Measurements from ENCODE around the gene FOXL3. TPM values are rescaled to one million over a fixed set of nuclear protein-coding genes. Genes with fewer than 3 reads are reported as not detected.

The FOXL3 gene
- polyA plus RNA-seq, 2 of the 4 experiments (the other 2 are of a cell fraction), result not detected

DNA sequence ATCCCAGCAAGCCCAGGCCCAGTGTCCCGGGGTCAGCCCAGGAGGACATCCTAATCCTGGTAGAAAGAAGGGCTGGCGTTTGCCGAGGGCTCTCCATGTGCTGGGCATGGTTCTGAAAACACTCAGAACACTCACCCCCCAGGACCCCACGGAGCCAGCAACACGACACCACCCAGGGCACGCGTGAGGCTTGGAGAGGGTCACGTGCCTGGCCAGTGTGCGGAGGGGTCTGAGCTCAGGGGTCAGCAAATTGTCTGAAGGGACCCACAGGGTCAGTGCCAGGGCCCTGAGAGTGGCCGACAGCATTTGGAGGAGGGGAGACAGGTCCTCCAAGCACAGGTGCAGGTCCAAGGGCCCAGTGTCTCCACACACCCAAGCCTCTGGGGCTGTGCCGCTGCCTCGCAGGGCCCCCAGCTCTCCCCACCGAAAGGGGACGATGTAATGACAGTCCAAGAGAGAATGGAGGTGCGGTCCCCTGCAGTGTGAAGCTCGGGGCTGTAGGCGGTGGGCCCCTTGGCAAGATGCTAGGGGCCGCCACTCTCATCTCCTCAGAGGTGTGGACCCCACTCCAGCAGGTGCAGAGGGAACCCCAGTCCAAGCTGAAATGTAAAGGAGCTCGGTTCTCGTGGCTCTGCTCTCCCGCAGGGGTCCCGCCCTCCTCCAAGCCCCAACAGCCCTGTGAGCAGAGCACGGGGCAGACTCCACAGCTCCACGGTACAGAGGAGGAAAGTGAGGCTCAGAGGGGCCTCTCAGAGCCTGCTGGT, 7.8 kb downstream of the FOXL3 start (continued):
- TF ChIP-seq KDM5A (IDR thresholded peaks at IDR 0.05) (no peak), SMC3 (IDR thresholded peaks at IDR 0.05) (no peak), RAD21 (conservative IDR thresholded peaks at IDR 0.05 in 1 of 2, IDR thresholded peaks at IDR 0.05 in 1 of 2) (no peak), JUN (IDR thresholded peaks at IDR 0.05) (no peak)

DNA sequence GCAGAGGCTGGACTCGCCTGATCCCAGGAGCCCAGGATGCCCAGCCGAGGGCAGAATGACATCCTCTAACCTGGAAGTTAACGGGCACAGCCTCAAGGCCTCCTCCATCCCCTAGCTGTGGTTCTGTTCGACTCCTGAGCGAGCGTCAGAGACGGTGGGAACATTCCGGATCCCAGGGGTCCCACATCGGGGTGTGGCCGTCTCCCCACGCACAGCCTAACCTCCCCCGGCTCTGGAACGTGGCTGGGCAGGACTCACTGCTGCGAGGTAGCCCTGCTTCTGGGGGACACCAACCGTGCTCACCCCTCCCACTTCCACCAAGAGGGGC, 8.4 kb downstream of the FOXL3 start:
- no peak for TF ChIP-seq FOSB (CRISPR knock-in tag; IDR thresholded peaks at IDR 0.05)
- TF ChIP-seq EP300 (IDR thresholded peaks at IDR 0.05), result no peak
- TF ChIP-seq, protein P1, sequence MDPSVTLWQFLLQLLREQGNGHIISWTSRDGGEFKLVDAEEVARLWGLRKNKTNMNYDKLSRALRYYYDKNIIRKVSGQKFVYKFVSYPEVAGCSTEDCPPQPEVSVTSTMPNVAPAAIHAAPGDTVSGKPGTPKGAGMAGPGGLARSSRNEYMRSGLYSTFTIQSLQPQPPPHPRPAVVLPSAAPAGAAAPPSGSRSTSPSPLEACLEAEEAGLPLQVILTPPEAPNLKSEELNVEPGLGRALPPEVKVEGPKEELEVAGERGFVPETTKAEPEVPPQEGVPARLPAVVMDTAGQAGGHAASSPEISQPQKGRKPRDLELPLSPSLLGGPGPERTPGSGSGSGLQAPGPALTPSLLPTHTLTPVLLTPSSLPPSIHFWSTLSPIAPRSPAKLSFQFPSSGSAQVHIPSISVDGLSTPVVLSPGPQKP (IDR thresholded peaks at IDR 0.05; ENCODE audit: low read depth, low read length), result no peak
- TF ChIP-seq EHF (CRISPR knock-in tag; IDR thresholded peaks at IDR 0.05), result no peak
- TF ChIP-seq RAD21 (conservative IDR thresholded peaks at IDR 0.05 in 1 of 2, IDR thresholded peaks at IDR 0.05 in 1 of 2), result no peak
- TF ChIP-seq PHF8 (IDR thresholded peaks at IDR 0.05; ENCODE audit: borderline replicate concordance, low read depth), result no peak
- no peak for TF ChIP-seq EHMT2 (IDR thresholded peaks at IDR 0.05; ENCODE audit: low read depth)
- no peak for TF ChIP-seq GATA3 (IDR thresholded peaks at IDR 0.05; ENCODE audit: borderline replicate concordance)
- no peak for TF ChIP-seq CHD2 (IDR thresholded peaks at IDR 0.05; ENCODE audit: low read length, partially characterized antibody)
- TF ChIP-seq BHLHE40 (IDR thresholded peaks at IDR 0.05; ENCODE audit: low read depth, low read length), result no peak
- TF ChIP-seq POLR2A (IDR thresholded peaks at IDR 0.05; ENCODE audit: low read length), result no peak
- TF ChIP-seq, protein P2, sequence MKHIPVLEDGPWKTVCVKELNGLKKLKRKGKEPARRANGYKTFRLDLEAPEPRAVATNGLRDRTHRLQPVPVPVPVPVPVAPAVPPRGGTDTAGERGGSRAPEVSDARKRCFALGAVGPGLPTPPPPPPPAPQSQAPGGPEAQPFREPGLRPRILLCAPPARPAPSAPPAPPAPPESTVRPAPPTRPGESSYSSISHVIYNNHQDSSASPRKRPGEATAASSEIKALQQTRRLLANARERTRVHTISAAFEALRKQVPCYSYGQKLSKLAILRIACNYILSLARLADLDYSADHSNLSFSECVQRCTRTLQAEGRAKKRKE (CRISPR knock-in tag; IDR thresholded peaks at IDR 0.05; ENCODE audit: low read depth), result no peak
- no peak for TF ChIP-seq JUNB (IDR thresholded peaks at IDR 0.05)
- TF ChIP-seq ZNF302 (CRISPR knock-in tag; IDR thresholded peaks at IDR 0.05), result no peak
- TF ChIP-seq, protein P3, sequence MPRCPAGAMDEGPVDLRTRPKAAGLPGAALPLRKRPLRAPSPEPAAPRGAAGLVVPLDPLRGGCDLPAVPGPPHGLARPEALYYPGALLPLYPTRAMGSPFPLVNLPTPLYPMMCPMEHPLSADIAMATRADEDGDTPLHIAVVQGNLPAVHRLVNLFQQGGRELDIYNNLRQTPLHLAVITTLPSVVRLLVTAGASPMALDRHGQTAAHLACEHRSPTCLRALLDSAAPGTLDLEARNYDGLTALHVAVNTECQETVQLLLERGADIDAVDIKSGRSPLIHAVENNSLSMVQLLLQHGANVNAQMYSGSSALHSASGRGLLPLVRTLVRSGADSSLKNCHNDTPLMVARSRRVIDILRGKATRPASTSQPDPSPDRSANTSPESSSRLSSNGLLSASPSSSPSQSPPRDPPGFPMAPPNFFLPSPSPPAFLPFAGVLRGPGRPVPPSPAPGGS (IDR thresholded peaks at IDR 0.05), result no peak
- DNase-seq (ENCODE audit: low read depth in 1 of 2, low spot score in 1 of 2), result no peak
- CTCF ChIA-PET, result no interaction called here
- ATAC-seq, result no peak
- Histone ChIP-seq H3K27ac (no peak overlapping the region), H3K4me3 (no peak overlapping the region), H3K4me1 (no peaks in the 10 kb centered on the region), H3K9me3 (no peaks in the 10 kb centered on the region), H3K4me2 (no peak overlapping the region)
- 24% methylated on average over 8 of the region's 15 CpGs for WGBS (ENCODE audit: missing lambda C conversion rate)
- POLR2A ChIA-PET, result no interaction called here
- FAIRE-seq, result no peak

DNA sequence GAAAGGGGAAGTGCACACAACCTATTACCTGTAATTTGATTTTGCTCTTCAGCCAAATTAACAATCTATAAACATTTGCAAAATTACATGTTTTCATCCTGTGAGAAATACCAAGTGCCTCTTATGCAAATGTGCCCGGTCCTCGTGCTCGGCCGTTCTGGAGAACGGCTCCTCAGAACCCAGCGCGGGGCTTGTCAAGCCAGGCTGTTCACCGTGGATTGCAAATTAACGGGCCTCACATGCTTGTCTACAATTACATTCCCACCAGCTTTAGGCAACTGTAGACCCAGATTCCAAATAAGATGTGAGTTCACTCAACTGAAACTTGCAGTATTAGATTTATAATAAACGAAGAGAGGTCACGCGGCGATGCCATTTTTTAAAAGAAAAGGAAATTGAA, 8.8 kb downstream of the FOXL3 start:
- no peak overlapping the region for H3K4me3 ChIP-seq
- no peaks in the 10 kb centered on the region for H3K4me1 ChIP-seq
- 84% methylated on average over 13 of the region's 13 CpGs for WGBS (ENCODE audit: missing lambda C conversion rate)
- no peak for DNase-seq (ENCODE audit: low read depth in 1 of 2, low spot score in 1 of 2)
- no peak overlapping the region for H3K4me2 ChIP-seq
- ATAC-seq, result no peak
- TF ChIP-seq CBX2 (IDR thresholded peaks at IDR 0.05; ENCODE audit: borderline replicate concordance, low read depth) (no peak), CHD2 (IDR thresholded peaks at IDR 0.05; ENCODE audit: low read length, partially characterized antibody) (no peak), JUNB (IDR thresholded peaks at IDR 0.05) (no peak), JUN (IDR thresholded peaks at IDR 0.05) (no peak), ZSCAN20 (CRISPR knock-in tag; IDR thresholded peaks at IDR 0.05) (no peak), ESRRA (IDR thresholded peaks at IDR 0.05; ENCODE audit: borderline replicate concordance, low read length) (no peak), ZFP36 (IDR thresholded peaks at IDR 0.05; ENCODE audit: borderline replicate concordance, partially characterized antibody) (no peak), KDM1A (IDR thresholded peaks at IDR 0.05; ENCODE audit: low read depth) (no peak), CHD4 (IDR thresholded peaks at IDR 0.05; ENCODE audit: borderline replicate concordance) (no peak)
- TF ChIP-seq, protein P3 (IDR thresholded peaks at IDR 0.05), result no peak
- TF ChIP-seq, protein P4, sequence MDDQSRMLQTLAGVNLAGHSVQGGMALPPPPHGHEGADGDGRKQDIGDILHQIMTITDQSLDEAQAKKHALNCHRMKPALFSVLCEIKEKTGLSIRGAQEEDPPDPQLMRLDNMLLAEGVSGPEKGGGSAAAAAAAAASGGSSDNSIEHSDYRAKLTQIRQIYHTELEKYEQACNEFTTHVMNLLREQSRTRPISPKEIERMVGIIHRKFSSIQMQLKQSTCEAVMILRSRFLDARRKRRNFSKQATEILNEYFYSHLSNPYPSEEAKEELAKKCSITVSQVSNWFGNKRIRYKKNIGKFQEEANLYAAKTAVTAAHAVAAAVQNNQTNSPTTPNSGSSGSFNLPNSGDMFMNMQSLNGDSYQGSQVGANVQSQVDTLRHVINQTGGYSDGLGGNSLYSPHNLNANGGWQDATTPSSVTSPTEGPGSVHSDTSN (IDR thresholded peaks at IDR 0.05), result no peak
- H3K9me3 ChIP-seq, result no peaks in the 10 kb centered on the region
- CTCF ChIA-PET, result no interaction called here
- POLR2A ChIA-PET, result no interaction called here
- FAIRE-seq, result no peak
- no peak overlapping the region for H3K27ac ChIP-seq

Measured in A549 (cell line).